ENCODE results near the gene NELFA.
"Not testable (repeated sequence)": the region's sequence is repeated elsewhere in the genome, so short reads cannot be mapped to it uniquely, and the experiment has no call there.

Gene NELFA

DNA sequence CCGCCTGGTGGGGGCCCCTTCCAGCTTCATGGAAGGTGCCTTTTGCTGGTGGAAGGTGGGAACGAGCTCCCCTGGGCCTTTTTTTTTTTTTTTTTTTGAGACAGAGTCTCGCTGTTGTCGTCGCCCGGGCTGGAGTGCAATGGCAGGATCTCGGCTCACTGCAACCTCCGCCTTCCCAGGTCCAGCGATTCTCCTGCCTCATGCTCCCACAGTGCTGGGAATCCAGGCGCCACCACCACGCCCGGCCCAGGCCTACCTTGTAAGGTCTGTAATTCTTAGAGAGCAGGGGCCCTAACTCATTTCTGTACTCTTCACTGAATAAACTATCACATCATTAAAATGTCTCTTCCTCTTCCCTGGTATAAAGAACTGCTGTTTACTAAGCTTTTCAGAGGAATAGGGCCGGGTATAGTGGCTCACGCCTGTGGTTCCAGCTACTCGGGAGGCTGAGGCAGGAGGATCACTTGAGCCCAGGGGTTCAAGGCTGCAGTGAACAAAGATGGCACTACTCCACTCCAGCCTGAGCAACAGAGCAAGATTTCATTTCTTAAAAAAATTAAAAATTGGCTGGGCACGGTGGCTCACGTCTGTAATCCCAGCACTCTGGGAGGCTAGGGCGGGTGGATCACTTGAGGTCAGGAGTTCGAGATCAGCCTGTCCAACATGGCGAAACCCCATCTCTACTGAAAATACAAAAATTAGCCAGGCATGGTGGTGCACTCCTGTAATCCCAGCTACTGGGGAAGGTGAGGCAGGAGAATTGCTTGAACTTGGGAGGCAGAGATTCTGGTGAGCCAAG is 14.9 kb downstream of the NELFA start:
- DNase-seq, result not testable (repeated sequence)

DNA sequence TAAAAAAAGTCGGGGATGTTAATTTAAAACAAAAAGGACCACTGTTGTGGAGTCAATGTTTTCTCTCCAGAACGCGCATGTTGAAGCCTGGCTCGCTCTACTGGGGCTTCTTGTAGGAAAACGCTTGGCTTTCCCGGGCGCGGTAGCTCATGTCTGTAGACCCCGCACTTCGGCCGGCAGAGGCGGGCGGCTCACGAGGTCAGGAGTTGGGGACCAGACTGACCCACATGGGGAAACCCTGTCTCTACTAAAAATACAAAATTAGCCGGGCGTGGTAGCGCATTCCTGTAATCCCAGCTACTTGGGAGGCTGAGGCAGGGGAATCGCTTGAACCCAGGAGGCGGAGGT is 15.6 kb downstream of the NELFA start:
- no peak for DNase-seq

DNA sequence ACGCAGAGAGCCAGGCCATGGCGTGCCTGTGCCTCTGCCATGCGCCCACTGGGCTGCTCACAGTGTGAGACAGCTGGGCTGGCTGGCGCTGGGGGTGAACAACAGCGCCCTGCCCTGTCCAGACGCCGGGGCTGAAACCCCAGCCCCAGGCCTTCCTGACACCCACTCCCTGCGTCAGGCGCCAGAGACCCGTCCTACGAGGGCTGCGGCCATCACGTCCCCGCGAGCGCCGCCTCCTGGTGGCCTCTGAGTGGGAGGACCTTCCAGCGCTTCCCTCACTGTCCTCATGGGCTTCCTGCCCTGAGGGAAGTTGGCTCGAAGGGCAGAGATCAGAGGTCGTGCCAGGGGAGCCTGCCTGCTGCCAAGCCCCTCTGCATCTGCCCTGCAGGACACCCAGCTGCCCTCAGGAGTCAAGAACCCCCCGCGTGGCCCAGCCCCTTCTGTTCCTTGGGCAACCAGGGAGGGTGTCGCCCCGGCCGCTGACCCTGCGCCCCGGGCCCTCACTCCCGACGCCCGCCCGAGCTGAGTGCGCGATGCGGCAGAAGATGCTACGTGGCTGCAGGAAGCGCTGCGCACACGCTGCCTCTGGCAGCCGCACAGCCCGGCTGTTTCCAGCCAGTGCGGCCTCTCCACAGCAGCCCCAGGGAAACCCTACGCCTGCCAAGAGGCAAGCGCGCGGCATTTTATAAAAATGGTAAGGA is 16.2 kb downstream of the NELFA start:
- DNase-seq, result no peak

DNA sequence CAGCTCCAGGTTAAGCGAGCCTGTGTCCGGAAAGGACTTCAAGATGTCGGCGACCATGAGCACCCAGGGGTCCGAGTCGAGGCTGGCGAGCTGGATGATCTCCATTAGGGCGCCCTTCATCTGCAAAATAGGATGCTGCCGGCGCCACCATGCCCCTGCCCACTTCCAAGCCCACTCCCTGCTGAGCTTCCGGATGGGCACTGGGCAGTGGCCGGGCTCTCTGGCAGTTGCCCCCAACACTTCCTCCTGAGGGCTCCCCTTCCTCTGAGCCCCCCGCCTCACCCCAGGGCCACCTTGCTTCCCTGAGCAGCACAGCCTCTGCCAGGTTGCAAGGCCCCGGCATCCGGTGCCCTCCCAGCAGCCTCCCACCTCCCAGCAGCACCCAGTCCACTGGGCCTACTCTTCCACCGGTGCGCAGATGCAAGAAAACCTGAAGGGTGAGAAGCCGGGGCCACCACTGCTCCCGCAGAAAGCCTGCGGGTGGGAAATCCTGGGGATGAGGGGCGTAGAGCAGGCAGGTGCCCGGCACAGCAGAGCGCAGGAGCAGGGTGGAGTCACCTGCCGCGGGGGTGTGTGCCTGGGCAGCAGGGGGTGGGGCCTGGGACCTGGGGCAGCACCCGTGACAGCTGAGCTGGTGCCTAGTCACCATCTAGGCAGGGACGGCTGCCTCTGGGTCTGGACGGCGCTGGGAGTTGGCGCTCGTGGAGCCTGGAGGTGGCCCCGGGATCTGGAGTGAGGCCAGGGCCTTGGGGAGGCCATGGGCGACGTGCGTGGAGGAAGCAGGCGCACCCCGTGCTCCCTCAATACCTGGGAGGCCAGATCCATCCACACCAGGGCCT is 17.0 kb downstream of the NELFA start:
- no peak for DNase-seq

DNA sequence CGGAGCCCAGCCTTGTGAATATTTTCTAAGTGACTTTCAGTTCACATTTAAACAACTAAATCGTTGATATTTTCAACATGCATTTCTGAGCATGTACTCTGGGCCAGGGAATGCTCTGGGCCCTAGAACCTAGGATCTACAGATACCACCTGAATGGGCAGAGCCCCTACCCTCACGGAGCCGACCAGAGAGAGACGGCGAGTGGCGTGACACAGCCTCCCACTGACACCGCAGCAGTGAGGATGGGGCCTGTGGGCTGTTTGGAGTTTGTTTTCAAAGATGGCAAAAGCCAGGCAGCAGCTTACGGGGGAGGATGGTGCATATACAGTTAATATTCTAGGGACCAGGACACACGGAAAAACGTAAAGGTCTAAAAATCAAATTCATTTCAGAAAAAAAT is 17.7 kb downstream of the NELFA start:
- no peak for DNase-seq

DNA sequence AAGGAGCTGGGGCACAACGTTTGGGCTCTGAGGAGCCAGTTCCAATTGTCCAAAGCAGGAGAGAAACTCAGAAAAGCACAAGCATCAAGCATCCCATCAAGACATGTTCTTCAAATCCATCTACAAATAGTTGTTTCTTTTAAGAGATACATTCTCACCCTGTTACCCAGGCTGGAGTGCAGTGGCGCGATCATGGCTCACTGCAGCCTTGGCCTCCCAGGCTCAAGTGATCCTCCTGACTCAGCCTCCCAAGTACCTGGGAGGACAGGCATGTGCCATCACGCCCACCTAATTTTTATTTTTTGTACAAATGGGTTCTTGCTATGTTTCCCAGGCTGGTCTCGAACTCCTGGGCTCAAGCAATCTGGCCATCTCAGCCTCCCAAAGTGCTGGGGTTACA is 18.1 kb downstream of the NELFA start:
- no peak for DNase-seq

DNA sequence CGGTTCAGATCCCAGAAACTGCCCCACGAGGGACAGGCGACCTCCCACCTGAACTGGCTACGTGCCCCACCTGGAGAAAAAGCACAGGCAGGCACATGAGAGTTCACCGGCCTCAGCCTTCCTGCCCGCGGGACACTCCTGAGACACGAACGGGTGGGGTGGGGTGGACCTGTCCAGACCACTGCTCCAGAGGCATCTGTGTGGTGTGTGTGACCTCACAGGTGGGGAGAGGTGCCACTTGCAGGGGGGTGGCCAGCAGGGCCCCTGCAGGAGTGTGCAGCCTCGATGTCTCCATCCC is 18.5 kb downstream of the NELFA start:
- no peak for DNase-seq

DNA sequence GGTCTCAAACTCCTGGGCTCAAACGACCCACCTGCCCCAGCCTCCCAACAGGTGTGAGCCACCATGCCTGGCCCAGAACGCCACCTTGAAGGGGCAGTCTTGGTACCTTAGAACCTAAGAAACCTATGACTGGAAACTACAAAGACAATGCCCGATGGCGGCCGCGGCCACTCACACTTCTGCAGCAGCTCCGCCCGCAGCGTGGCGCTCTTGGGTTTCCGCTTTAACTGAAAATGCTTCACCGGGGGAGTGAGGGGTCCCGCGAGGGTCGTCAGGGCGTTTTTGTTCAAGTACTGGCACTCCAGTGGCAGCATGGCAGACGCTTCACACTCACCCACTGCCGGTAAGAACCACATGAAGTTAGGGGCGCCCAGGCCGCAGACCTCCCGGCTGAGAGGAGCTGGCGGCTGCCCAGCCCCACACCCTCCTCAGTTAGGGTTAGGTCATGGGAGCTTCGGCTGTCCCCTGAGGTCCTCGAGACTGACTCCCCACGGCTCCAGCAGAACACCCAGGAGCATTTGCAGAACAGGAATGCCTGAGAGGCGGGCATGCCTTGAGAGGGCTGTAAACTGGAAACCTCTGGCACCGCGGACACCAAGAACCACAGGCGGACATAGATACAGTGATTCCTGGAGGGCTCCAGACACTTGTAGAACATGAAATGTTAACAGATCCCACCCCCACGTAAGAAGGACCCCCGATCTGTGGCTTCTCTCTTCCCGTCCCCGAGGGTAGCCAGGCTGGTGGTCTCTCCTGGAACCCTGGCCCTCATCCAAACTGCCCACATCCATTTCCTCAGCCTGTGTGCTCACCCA is 19.0 kb downstream of the NELFA start:
- DNase-seq, result no peak

DNA sequence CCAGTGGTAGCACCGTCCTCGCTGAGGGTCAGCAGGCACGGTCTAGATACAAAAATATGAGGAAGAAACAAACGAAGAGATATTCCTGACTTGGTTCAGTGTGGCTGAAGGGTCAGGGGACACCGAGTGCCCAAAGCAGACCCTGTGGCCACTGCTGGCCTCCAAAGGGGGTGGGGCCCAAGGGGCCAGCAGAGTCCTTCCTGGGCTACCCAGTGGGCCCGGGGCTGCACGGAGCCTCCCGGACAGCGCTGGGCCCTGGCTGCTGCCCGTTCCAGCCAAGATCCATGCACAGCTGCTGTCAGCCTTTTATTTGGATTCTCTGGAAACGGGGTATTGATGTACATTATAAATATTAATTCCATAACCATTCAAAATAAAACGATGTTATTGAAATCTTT is 20.4 kb downstream of the NELFA start:
- no peak for DNase-seq

DNA sequence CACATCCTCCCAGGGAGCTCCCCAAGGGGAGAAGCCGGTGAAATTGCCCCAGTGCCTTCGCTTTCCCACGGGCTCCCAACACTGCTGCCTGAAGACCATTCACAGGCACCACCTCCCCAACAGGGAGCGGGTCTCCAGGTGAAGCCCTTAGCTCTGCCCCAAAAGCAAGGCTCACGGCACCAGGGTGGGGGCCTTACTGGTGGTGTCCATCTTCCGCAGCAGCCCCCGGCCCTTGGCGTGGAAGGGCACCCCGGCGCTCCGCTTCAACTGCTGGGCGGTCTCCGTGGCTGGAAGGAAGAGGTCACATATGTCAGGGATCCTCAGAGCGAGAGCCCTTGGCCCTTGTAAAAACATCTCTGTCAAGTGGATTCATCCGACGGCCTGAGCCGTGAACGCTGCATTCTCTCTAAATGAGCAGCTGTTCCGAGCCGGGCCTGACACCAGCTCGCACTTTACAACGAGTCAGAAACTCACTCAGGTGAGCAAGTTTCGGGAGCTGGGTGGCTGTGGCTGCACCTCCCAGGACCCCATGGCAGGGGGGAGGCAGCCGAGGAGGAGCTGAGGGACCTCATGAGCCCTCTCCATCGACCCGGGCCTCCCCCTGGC is 20.9 kb downstream of the NELFA start:
- no peak for DNase-seq

DNA sequence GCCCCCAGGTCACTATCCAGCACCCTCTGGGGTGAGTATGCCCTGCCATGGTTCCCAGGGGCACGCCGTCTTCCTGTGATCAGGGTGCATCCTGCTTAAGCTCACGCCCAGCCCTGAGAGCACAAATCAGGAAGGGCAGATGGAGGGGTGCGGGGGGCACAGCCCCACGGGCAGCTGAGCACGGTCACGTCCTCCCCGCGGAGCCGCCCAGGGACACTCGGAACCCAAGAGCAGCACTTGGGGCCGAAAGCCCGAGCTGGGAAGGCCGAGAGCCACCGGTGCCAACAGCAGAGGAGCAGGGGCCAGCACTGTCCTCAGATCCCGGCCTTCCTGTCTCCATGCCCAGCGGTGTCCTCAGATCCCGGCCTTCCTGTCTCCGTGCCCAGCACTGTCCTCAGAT is 21.5 kb downstream of the NELFA start:
- no peak for DNase-seq

DNA sequence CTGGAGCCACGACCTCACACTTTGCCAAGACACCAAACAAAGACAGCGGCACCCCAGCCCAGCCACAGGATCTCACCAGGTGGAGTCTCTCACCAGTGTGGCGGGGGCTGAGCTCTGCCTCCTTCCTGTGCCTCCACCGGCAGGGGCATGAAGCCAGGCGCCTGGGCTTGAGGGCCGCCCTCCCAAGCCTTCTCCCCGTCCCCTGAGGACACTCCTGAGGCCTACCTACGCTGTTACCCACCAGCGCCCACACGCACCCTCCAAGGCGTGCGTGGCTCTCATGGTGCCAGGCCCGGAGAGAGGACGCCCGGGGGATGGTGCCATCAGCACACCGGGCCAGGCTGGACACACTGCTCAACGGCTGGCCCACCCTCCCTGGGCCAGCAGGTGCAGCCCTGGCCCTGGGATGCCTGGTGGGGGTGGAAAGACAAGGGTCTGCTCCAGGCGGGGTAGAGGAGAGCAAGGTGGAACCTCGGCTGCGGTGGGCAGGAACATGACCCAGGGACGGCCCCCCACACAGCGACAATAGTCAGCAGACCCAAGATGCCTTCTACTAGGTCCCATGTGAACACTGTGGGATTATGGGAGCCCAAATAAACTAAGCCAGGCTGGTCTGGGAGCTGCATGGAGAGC is 22.1 kb downstream of the NELFA start:
- no peak for DNase-seq

DNA sequence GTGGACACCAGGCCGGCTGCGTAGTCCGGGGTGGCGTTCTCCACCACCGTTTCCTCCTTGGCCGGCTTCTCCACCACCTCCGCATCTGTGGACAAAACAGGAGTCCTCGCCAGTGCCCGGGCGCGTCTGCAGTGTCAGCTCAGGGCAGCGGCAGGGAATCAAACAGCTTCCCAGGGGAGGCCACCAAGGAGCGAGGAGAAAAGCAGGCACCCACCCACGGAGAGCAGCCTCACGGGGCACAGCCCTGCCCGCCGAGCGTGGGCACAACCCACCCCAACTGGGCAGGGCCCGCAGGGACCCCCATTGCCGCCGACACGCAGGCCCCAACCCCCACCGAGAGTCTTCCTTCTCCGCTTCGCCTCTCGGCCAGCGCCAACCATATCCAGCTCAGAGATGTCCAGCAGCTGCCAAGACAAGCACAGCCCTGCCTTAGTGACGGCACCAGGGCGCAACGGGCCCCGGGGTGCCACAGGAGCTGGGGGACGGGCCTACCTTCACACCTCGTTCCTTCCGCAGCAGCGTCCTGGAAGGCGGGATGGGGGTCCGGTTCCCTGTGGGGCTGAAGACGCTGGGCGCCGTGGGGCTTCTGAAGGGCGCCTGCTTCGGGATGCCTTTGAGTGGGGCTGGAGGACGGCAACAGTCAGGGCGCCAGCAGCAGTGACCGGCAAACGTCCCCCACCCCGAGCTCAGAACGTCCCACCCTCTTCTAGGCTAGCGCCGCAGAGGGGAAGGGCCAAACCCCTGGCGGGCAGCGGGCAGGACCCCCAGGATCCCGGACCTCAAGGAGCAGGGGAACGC is 22.8 kb downstream of the NELFA start:
- DNase-seq, result no peak

DNA sequence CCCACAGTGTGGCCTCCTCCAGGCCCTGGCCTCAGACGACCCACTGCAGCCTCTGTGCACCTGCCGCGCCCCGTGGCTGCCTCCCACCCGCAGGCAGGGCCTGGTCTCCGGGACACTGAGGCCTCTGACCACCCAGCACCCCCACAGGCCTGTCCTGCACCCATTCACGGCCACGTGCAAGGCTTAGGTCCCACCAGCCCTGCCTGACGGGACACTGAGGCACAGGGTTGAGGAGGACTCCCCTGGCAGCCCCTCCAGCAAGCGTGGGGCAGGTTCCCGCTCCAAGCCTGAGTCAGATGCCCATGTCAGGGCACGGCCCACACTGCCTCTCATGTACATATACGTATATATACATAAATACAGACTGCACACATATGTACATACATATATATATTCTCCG is 23.5 kb downstream of the NELFA start:
- no peak for DNase-seq

DNA sequence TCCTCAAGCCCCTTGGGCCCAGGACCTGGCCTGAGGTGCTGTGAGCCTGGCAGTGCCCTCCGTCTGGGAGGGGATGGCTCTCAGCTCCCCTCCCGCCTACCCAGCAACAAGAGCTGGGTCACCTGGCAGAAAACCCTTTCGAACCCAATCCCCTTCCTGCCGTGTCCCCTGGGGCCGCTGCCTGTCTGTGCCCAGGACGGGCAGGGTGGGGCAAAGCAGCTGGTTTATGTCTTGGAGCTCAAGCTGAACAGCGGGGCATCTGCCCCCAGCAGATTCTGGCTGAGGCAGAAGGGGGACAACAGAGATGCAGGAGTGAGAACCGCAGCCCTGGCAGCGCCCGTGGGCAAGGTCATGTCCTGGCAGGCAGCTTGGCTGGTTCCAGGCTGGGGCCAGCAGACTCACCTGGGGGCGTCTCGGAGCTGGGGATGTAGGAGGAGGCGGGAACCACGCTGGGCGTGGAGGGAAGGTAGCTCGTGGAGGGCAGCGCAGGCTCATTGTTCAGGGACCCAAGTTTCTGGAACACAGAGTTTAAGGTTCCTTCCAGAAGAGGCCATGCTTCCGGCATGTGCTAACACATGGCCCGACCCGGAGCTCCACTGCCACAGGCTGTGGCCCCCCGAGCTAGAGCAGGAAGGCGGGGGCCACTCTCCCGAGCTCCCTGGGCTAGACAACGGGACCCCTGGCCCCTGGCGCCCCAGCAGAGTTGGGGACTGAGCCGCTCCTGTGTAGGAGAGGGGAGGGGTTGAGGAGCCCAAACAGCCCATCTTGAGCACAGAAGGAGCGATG is 24.2 kb downstream of the NELFA start:
- no peak for DNase-seq

DNA sequence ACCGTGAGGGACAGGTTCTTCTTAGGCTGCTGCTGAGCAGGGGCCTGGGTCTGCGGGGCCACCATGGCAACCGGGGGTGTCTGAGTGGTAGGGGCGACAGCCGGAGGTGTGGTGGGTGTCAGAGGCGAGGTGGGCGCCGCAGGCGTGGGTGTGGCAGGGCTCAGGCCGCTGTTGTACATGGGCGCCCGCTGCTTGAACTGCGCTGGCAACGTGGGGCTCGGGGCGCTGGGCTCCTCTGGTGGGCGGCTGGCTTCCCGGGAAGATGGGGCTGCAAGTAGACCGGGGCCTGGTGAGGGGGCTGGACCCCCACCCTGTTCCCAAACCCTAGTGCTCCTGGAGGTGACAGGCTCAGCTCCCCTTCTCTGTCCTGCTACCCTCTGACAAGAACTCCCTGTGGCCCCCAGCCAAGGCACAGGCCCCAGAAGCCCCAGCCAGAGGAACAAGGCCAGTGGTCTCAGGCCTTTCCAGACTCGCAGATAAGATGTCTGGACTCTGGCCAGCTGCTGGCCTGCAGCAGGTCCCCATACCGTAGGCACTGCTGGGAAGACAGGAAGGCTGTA is 24.8 kb downstream of the NELFA start:
- DNase-seq, result no peak

DNA sequence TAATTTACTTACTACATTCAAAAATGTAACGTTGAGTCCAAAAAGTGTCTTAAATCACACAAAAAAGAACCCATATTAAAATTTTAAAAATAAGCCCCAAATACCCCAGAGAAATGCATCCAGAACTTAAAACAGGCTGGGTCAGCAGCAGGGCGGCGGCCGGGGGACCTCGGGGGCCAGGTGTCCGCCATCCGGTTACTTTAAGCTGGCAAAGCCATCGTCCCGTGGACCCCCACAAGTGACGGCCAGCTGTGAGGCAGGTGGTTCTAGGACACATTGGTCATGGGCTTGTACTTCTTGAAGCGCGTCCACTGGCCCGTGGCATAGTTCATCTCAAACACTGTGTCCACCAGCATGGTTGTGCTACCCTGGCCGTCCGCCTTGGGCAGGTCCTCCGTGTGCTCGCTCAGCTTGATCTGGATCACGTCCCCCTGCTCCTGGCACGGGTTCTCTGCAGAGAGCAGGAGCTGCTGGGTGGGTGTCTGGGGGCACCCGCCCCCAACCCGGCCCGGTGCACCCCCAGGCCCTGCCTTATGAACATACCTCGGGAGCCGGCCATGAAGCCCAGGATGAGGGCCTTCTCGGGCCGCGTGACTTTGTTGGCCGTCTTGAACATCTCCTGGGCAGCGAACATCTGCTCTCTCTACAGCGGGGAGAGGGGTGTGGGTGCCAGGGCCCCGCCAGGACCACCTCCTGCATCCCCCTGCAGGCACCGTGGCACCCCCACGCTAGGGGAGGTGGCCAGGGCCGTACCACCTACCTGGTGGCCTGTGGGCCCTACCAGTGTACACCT is 25.5 kb downstream of the NELFA start:
- DNase-seq, result no peak

DNA sequence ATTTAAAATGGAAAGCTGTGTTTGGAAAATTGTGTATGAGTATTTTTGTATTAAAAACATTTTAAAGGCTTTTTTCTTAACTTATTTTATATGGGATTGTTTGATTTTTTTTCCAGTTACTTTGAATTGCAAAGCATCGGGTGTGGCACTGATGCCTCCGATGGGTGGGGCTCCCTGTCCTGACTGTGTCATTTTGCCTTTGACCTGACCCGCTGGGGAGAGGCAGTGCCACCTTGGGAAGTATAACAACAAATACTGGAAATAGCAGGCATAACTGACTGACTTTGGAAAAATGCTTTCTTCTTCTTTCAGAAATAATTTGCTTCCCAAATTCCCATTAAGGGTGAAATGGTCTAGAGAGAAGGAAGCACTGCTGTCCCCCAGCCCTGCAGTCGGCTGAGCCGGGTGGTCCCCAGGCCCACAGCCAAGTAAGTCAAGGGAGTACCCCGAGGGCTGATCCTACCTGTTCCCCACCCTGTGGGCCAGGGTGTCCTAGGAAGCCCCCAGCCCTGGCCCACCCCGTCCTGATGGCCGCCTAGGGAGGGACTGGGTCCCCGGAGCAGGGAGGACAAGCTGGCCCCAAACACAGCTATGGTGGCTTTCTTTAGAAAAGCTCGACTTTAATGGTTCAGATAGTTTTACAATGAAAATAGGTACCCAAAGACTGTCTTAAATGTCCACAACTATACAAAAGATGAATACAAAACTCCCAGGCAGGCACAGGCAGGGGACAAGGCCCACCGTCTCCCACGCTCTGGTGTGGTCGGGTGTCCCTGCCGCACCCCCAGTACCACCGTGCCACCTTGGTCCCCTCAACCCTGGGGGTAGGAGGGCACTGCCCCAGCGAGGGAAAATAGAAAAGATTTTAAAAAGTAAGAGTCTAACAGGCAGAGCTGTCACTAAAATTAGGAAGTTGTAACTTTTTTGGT is 26.4 kb downstream of the NELFA start:
- no peak for DNase-seq

All from suppressor macrophage treated with lipopolysaccharide for 4 hours (primary cell).